Activated CD8-positive, alpha-beta T cell treated with anti-CD3 and anti-CD28 coated beads, Interleukin-2, amount 10 ng/mL, durations not matched to agents 7 days and 5 days (primary cell): ENCODE results near the gene CWF19L2. TPM values are rescaled to one million over a fixed set of nuclear protein-coding genes. Genes with fewer than 3 reads are reported as not detected.
"Not testable (repeated sequence)": the region's sequence is repeated elsewhere in the genome, so short reads cannot be mapped to it uniquely, and the experiment has no call there.

Experiments used
- ATAC-seq: fragments of 150-1000 bp; cut with Tn5 transposase; one replicate; pipeline ENCODE4 v1.10.0; 2021; ENCODE audit warnings: moderate library complexity
- CTCF ChIA-PET: fragments of 350-600 bp; sonication (Branson Sonifier 250); formaldehyde crosslinking; loops from one replicate; lab custom pipeline; 2021; ENCODE audit warnings: antibody characterized with exemption; lab: Charles Lee
- POLR2A ChIA-PET: fragments of 350-600 bp; sonication (Branson Sonifier 250); formaldehyde crosslinking; loops from one replicate; lab custom pipeline; 2021; ENCODE audit warnings: antibody characterized with exemption; lab: Charles Lee
- DNase-seq: peaks from one replicate; pipeline ENCODE4 v3.0.0-alpha.2; 2020
- H3K27ac Mint-ChIP-seq: one replicate; pipeline ENCODE4 v1.8.0; 2021; ENCODE audit warnings: mild to moderate bottlenecking, mixed read lengths
- H3K27me3 Mint-ChIP-seq: one replicate; pipeline ENCODE4 v1.8.0; 2021; ENCODE audit warnings: low read depth, mixed read lengths
- H3K36me3 Mint-ChIP-seq: one replicate; pipeline ENCODE4 v1.8.0; 2021; ENCODE audit warnings: low read depth, mixed read lengths
- H3K4me1 Mint-ChIP-seq: one replicate; pipeline ENCODE4 v1.8.0; 2021; ENCODE audit warnings: low read depth, mixed read lengths
- H3K4me3 Mint-ChIP-seq: one replicate; pipeline ENCODE4 v1.8.0; 2021; ENCODE audit warnings: mild to moderate bottlenecking, mixed read lengths
- H3K9me3 Mint-ChIP-seq: one replicate; pipeline ENCODE4 v1.8.0; 2022; ENCODE audit warnings: mixed read lengths; ENCODE audit not compliant: insufficient read depth
- total RNA-seq, 2 experiments: library from RNA; stranded (reverse); gene quantifications; one replicate each; pipeline ENCODE4 v1.2.3, GENCODE V29; 2021

The CWF19L2 gene
- total RNA-seq, 2 experiments from 2014 or later = 15.5 TPM

DNA sequence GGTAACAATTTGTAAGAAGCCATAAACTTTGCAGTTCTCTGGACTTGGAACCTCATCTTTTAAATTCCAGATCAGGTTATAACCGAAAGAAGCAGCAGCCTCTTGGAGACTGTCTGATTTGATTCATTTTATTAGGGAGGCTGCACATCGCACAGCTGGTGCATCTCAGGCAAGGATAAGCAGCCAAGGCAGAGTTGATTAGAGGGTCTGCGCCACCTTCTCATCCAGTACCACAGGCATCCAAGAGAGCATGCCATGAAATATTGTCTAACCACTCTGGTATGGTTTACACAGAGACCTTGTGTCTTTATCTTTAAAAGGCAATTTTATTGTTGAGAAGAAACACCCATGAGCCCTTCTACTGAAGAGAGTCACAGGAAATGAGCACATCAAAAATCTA, 16.2 kb upstream of the CWF19L2 start:
- no peaks in the 10 kb centered on the region for H3K9me3 Mint-ChIP-seq
- ChIA-PET POLR2A (no interaction called here), CTCF (no interaction called here)
- H3K4me1 Mint-ChIP-seq = no peaks in the 10 kb centered on the region
- peaks cover 34% of the 10 kb centered on the region for H3K27me3 Mint-ChIP-seq
- DNase-seq = no peak
- no peak overlapping the region for H3K4me3 Mint-ChIP-seq
- no peak for ATAC-seq
- H3K27ac Mint-ChIP-seq = no peak overlapping the region
- no peaks in the 10 kb centered on the region for H3K36me3 Mint-ChIP-seq

DNA sequence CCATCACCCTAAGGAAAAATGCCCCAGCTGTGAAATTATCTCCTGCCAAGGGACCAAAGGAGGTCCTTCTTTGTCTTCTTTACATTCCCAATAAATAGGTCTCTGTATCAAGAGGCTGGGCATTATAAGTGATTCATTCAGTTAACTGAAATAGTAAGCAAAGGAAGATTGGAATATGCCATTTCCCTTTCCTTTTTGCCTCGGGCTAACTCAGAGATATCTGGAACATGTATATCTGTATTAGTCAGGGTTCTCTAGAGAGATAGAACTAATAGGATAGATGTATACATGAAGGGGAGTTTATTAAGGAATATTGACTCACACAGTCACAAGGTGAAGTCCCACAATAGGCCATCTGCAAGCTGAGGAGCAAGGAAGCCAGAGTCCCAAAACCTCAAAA, 15.3 kb upstream of the CWF19L2 start:
- no peak overlapping the region for H3K4me3 Mint-ChIP-seq
- no peaks in the 10 kb centered on the region for H3K36me3 Mint-ChIP-seq
- peaks cover 39% of the 10 kb centered on the region for H3K27me3 Mint-ChIP-seq
- no peaks in the 10 kb centered on the region for H3K9me3 Mint-ChIP-seq
- ATAC-seq (no peak), DNase-seq (no peak)
- H3K4me1 Mint-ChIP-seq = no peaks in the 10 kb centered on the region
- ChIA-PET POLR2A (no interaction called here), CTCF (no interaction called here)
- no peak overlapping the region for H3K27ac Mint-ChIP-seq

DNA sequence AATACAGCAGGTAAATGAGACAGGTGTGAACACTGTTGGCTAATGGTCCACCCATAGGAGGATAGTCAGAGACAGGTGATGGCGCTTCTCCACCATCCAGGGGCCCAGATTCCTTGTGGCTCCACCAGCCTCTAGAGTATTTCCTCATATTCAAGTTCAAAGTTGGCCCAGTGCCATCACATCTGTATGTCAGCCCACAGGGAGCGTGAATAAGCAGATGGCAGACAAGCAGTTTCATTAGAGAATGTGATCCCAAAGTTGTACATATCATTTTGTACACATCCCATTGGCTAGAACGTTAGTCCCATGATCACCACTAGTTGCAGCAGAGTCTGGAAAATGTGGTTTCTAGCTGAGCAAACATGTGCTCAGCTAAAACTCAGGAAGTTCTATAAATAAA, 11.0 kb upstream of the CWF19L2 start:
- Mint-ChIP-seq H3K4me1 (no peaks in the 10 kb centered on the region), H3K36me3 (no peaks in the 10 kb centered on the region), H3K27me3 (peaks cover 31% of the 10 kb centered on the region), H3K4me3 (no peak overlapping the region), H3K27ac (no peak overlapping the region), H3K9me3 (no peaks in the 10 kb centered on the region)
- POLR2A ChIA-PET = interaction anchor here (0.7 kb wide), 1 partner anchor 11 kb away, joined by 3 read pairs; the partner anchor contains the start of gene CWF19L2
- DNase-seq (no peak), ATAC-seq (no peak)
- CTCF ChIA-PET = no interaction called here

DNA sequence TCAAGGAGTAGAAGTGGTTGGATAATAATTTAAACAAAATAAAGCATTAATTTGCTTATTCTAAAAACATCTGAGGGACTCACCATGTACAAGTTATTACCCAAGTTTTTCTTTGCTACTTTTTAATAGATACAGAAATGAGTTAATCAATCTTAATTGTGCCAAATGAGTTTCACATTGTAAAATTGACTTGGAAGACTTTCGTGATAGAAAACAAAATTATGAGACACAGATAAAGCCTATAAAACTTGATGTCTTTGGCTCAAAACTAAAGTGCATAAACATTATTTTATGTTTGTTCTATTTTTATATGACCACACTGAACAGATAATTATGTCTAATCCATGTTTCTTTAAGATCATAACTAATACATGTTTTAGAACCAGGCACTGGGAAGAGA, 10.1 kb upstream of the CWF19L2 start:
- H3K4me1 Mint-ChIP-seq = no peaks in the 10 kb centered on the region
- no peaks in the 10 kb centered on the region for H3K36me3 Mint-ChIP-seq
- peaks cover 35% of the 10 kb centered on the region for H3K27me3 Mint-ChIP-seq
- ChIA-PET CTCF (no interaction called here), POLR2A (interaction anchor here (0.7 to 1.8 kb wide), 2 partner anchors 10 kb away, joined by 3 to 6 read pairs; partner anchors contain the start of gene CWF19L2)
- H3K4me3 Mint-ChIP-seq = no peak overlapping the region
- H3K9me3 Mint-ChIP-seq = no peaks in the 10 kb centered on the region
- H3K27ac Mint-ChIP-seq = no peak overlapping the region
- DNase-seq (no peak), ATAC-seq (no peak)

DNA sequence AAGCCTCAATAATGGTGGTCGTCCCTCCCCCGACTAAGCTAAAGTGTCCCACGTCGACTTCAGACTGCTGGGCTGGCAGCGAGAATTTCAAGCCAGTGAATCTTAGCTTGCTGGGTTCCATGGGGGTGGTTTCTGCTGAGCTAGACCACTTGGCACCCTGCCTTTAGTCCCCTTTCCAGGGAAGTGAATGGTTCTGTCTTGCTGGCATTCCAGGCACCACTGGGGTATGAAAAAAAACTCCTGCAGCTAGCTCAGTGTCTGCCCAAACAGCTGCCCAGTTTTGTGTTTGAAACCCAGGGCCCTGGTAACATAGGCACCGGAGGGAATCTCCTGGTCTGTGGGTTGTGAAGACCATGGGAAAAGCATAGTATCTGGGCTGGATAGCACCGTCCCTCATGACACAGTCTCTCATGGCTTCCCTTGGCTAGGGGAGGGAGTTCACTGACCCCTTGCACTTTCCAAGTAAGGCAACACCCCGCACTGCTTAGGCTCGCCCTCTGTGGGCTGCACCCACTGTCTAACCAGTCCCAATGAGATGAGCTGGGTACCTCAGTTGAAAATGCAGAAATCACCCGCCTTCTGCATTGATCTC, 8.7 kb upstream of the CWF19L2 start:
- H3K4me1 Mint-ChIP-seq, CTCF ChIA-PET, H3K36me3 Mint-ChIP-seq, H3K27ac Mint-ChIP-seq, H3K9me3 Mint-ChIP-seq, H3K4me3 Mint-ChIP-seq, ATAC-seq, DNase-seq: not testable (repeated sequence)
- peaks cover 34% of the 10 kb centered on the region for H3K27me3 Mint-ChIP-seq
- POLR2A ChIA-PET = interaction anchor here (1.8 kb wide), 1 partner anchor 9 kb away, joined by 6 read pairs; the partner anchor contains the start of gene CWF19L2

DNA sequence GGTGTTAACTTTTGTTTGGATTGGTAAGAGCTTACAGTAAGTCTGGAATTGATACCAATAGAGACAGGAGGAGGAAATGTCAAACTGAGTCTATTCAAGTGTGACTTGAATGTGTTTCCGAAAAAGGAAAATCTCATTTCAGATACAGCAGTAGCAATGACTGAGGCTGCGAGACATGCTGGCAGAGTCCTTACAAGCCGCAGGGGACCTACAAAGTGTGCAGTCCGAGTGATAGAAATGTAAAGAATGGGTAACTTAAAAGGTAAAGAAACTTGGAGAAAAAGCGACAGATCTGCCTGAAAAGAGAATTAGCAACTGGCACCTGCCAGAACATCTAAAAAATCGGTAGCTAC, 444 bp downstream of the CWF19L2 start:
- ChIA-PET POLR2A (interaction anchor here (0.6 to 1.3 kb wide), 8 partner anchors 9 to 910 kb away, joined by 3 to 10 read pairs (median 4); no protein-coding TSS in a partner anchor), CTCF (interaction anchor here (0.7 to 1.4 kb wide), 3 partner anchors 76 to 232 kb away, joined by 3 to 4 read pairs (median 4); no protein-coding TSS in a partner anchor)
- peaks cover 11% of the 10 kb centered on the region for H3K36me3 Mint-ChIP-seq
- H3K27me3 Mint-ChIP-seq = peaks cover 2% of the 10 kb centered on the region
- ATAC-seq (peak; percentile 59), DNase-seq (peak; percentile 29)
- H3K4me1 Mint-ChIP-seq = peaks cover 22% of the 10 kb centered on the region
- peak overlapping the region; percentile 90 for H3K27ac Mint-ChIP-seq
- H3K4me3 Mint-ChIP-seq = peak overlapping the region; percentile 85
- no peaks in the 10 kb centered on the region for H3K9me3 Mint-ChIP-seq

DNA sequence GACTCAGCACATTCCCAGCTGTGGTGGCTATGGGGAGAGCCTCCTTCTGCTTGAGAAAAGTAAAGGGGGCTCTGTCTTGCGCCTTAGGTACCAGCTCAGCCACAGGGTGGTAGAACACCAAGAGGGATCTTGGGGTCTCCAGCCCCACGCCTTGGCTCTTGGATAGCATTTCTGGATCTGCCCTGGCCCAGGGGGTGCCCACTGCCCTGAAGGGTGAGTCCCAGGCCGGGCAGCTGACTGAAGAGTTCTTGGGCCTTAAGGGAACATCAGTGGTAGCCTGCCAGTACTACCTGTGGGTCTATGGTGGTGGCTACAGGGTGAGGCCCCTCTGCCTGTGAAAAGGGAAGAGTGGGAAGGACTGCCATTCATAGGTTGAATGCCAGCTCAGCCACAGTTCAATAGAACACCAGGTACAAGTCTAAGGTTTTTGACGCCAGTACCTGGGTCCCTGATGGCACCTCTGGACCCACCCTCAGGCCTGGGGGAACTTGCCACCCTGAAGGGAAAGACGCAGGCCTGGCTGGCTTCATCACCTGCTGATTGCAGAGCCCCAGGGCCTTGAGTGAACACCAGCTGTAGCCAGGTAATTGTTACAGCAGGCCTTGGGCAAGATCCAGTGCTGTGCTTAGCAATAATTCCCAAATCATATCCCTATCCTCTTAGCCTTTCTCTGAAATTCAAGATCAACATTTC, 3.9 kb downstream of the CWF19L2 start:
- Mint-ChIP-seq H3K27ac (no peak overlapping the region), H3K36me3 (peaks cover 20% of the 10 kb centered on the region), H3K9me3 (no peaks in the 10 kb centered on the region), H3K27me3 (no peaks in the 10 kb centered on the region), H3K4me3 (no peak overlapping the region), H3K4me1 (peaks cover 20% of the 10 kb centered on the region)
- ChIA-PET POLR2A (no interaction called here), CTCF (interaction anchor here (1.1 kb wide), 1 partner anchor 109 kb away, joined by 3 read pairs; no protein-coding TSS in a partner anchor)
- no peak for DNase-seq
- no peak for ATAC-seq

DNA sequence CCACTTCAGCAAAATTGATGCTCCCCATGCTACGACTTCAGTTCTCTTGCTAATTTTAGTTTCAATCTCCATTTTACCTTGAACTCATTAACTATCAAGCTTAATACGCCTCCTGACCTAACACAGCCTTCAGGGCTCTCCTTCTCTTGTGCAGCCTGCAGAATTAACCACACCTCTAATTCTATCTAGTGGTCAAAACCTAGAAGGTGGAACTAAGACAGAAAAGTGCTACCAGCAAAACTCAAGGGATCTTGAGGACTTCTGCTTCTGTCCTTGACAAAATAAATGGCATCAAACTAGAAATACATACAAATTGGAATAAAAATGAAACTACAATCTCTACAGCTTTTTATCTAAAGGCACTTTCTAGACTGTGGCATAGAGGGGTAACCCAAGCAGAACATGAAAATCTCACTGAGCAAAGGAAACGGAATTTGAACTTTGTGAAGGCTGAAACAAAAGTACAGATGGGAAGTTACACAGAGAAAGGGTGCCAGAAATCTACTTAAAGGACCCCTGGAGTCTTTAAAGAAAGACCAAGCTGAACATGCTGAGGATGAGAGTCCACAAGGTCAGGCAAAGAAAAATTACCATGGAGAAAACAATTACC, 10.7 kb downstream of the CWF19L2 start:
- H3K9me3 Mint-ChIP-seq = no peaks in the 10 kb centered on the region
- POLR2A ChIA-PET = interaction anchor here (2.0 kb wide), 1 partner anchor 11 kb away, joined by 10 read pairs; the partner anchor contains the start of gene CWF19L2
- CTCF ChIA-PET = interaction anchor here (0.7 kb wide), 1 partner anchor 470 kb away, joined by 3 read pairs; no protein-coding TSS in a partner anchor
- DNase-seq (no peak), ATAC-seq (no peak)
- no peak overlapping the region for H3K4me3 Mint-ChIP-seq
- H3K27me3 Mint-ChIP-seq = no peaks in the 10 kb centered on the region
- H3K27ac Mint-ChIP-seq = no peak overlapping the region
- H3K36me3 Mint-ChIP-seq = peaks cover 46% of the 10 kb centered on the region
- peaks cover 6% of the 10 kb centered on the region for H3K4me1 Mint-ChIP-seq

DNA sequence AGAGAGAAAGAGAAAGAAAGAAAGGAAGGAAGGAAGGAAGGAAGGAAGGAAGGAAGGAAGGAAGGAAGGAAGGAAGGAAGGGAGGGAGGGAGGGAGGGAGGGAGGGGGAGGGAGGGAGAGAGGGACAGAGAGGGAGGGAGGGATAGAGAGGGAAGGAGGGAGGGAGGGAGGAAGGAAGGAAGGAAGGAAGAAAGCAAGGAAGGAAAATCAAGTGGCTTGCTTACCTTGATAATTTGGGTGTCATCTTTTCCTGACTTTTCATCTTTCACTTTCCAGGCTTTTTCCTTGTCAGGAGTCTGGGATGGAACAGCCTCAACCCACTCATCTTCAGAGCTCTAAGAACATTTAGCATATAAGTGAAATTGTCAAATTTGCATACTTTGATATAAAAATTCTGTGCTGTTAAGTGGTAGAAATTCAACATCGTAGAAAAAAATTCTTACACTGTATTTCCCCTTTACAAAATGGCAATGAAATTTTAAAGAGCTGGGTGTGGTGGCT, 14.9 kb downstream of the CWF19L2 start:
- ChIA-PET POLR2A (interaction anchor here (1.4 kb wide), 1 partner anchor 15 kb away, joined by 5 read pairs; the partner anchor contains the start of gene CWF19L2), CTCF (no interaction called here)
- DNase-seq = no peak
- Mint-ChIP-seq H3K27me3 (no peaks in the 10 kb centered on the region), H3K9me3 (no peaks in the 10 kb centered on the region), H3K27ac (no peak overlapping the region), H3K36me3 (peaks cover 59% of the 10 kb centered on the region), H3K4me3 (no peak overlapping the region), H3K4me1 (peaks cover 6% of the 10 kb centered on the region)
- ATAC-seq = no peak

DNA sequence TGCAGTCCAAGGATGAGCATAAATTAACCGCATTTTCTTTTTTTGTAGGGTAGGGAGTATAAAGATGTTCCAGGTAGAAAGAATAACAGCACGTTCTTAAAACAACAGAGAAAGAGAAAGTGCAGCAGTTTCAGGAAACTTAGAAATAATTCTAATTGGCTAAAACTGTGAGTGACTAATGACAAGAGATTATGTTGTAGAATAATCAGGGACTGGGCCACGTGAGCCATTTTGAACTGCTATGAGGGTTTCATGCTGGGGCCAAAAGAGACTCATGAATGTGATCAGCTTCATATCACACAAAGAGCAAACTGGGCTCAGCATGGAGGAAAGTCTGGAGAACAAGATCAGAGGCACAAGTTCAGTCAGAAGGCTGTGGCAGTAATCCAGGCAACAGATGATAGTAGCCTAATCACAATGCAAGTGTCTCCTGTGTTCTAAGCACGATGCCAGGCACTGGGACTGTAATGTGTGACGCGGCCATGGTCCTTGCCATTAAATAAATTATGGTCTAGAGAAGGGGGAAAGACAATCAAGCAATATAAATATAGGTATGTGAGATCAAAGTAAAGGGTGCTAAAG, 17.9 kb downstream of the CWF19L2 start:
- H3K27me3 Mint-ChIP-seq = no peaks in the 10 kb centered on the region
- no peak for DNase-seq
- H3K4me1 Mint-ChIP-seq = no peaks in the 10 kb centered on the region
- ATAC-seq = no peak
- no peak overlapping the region for H3K4me3 Mint-ChIP-seq
- CTCF ChIA-PET = no interaction called here
- H3K27ac Mint-ChIP-seq = no peak overlapping the region
- no peaks in the 10 kb centered on the region for H3K9me3 Mint-ChIP-seq
- H3K36me3 Mint-ChIP-seq = peaks cover 36% of the 10 kb centered on the region
- POLR2A ChIA-PET = interaction anchor here (1.3 kb wide), 1 partner anchor 18 kb away, joined by 4 read pairs; the partner anchor contains the start of gene CWF19L2

DNA sequence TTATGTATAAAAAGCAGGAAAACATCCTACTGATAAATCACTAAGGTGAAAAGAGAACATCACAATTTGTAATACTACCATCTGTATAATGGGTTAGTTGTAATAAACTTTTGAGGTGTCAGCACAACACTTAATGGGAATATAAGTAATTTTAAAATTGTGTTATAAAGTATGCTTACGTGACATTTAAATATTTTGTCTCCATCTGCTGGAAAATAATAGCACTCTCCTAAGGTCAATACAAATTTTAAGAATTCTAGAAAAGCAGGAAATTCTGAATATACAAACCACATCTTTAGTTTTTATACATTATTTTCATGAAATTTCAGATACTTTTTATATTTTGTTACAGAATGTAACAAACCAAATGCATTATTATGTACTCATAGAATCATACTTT, 19.5 kb downstream of the CWF19L2 start:
- DNase-seq (no peak), ATAC-seq (no peak)
- Mint-ChIP-seq H3K9me3 (no peaks in the 10 kb centered on the region), H3K4me3 (no peak overlapping the region), H3K36me3 (peaks cover 29% of the 10 kb centered on the region), H3K27ac (no peak overlapping the region), H3K27me3 (no peaks in the 10 kb centered on the region), H3K4me1 (no peaks in the 10 kb centered on the region)
- CTCF ChIA-PET = no interaction called here
- POLR2A ChIA-PET = no interaction called here
